HCEC 1CT (cell line): ENCODE measurements around the gene PON1.

Experiments
- DNase-seq: peaks from one replicate; pipeline ENCODE4 v3.0.0-alpha.2; 2017

The PON1 gene

DNA sequence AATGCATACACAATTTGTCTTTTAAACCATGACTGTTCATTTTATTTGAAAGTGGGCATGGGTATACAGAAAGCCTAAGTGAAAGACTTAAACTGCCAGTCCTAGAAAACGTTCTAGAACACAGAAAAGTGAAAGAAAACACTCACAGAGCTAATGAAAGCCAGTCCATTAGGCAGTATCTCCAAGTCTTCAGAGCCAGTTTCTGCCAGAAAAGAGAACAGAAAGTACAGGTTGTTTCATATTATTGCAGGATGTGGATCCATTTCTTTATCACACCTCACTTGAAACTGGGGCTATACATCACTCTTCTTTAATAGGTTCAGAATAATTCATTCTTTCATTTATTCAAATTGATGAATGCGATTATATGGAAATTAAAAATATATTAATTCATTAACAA is 7.7 kb downstream of the PON1 start:
- DNase-seq = no peak

GRCh38 chr7:95312561-95312960 is 11.8 kb downstream of the PON1 start:
- DNase-seq = no peak

- DNase-seq = no peak
Measured at GRCh38 chr7:95311389-95311788, 12.9 kb downstream of the PON1 start.

GRCh38 chr7:95309951-95310350 is 14.4 kb downstream of the PON1 start:
- DNase-seq = no peak

GRCh38 chr7:95304990-95305389 is 19.3 kb downstream of the PON1 start:
- DNase-seq = no peak

- DNase-seq = no peak
Measured at GRCh38 chr7:95303013-95303905, 21.1 kb downstream of the PON1 start.

- no peak for DNase-seq
Measured at GRCh38 chr7:95298091-95298490, 26.2 kb downstream of the PON1 start.

- DNase-seq = no peak
Measured at GRCh38 chr7:95297041-95297440, 27.3 kb downstream of the PON1 start.

DNA sequence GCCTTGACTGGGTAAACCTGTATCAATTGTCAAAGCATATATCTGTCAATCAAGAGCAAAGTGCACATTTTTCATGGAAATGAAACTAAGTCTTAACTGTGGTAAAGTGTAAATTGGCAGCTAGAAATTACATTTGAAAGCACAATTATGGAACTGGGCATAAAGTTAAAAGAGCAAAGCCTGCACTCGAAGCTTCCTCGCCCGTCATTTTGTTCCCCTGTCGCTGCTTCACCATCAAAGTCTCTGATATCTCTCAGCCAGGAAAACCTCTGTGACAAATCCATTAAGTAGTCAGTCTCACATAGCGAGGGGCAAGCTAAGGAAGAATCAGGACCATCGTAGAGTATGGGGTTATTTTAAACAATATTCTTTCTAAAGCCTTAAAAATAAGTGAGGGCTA is 27.9 kb downstream of the PON1 start:
- DNase-seq = no peak

DNA sequence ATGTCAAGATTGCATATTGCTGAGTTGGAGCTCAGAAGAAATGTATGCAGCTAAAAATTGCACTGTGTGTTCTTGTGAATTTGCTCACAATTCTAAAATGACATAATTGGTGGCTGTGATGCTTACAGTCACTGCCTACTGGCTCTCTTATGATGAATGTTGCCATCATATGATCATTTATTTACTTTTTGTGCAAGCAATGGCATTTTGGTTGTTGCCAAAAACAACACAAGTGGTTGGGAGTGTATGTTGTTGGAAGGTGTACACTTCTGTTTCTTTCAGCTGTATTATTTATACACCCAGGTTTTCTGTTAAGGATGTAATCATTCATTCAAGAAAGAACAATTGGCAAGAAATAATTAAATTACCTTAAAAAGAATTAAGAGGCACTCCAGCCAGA is 28.9 kb downstream of the PON1 start:
- no peak for DNase-seq

GRCh38 chr7:95290166-95290830 is 34.0 kb downstream of the PON1 start:
- DNase-seq = no peak

DNA sequence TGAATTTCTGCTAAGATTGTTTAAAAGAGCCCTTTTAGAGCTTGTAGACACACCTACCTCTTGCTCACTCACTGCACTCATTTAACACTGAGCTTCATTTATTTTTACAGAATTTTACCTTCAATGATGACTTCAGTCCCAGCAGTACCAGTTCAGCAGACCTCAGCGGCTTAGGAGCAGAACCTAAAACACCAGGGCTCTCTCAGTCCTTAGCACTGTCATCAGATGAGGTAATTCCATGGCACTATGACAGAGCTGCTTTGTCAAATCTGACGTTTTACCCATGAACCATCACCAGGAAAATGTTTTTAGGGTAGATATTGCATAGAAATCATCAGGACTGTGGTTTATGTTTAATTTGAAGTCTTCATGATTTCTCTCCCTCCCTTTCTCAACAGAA is 38.2 kb downstream of the PON1 start:
- no peak for DNase-seq

GRCh38 chr7:95279417-95279816 is 44.9 kb downstream of the PON1 start:
- no peak for DNase-seq

- DNase-seq = no peak
Measured at GRCh38 chr7:95276114-95276513, 48.2 kb downstream of the PON1 start.

GRCh38 chr7:95269640-95270039 is 54.7 kb downstream of the PON1 start:
- no peak for DNase-seq

GRCh38 chr7:95267754-95268153 is 56.6 kb downstream of the PON1 start:
- DNase-seq = no peak

DNA sequence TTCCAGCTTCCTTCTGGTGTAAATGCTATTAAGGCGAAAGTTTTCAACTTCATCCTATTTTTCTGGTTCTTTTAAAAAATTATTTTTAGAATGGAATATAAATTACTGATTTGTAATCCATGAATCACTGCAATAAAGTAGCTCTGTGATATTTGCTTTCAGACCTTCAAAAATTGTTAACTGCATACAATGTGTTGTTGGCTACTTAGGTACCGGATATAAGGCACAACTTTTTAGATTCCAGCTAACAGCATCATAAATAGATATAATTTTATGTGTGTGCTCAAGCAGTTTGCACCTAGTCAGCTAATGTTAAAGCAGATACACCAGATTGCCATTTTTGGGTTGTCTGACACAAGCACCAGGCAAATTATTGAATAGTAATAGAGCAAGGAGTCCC is 58.7 kb downstream of the PON1 start:
- DNase-seq = no peak

GRCh38 chr7:95264363-95264891 is 59.9 kb downstream of the PON1 start:
- DNase-seq = peak; percentile 56

DNA sequence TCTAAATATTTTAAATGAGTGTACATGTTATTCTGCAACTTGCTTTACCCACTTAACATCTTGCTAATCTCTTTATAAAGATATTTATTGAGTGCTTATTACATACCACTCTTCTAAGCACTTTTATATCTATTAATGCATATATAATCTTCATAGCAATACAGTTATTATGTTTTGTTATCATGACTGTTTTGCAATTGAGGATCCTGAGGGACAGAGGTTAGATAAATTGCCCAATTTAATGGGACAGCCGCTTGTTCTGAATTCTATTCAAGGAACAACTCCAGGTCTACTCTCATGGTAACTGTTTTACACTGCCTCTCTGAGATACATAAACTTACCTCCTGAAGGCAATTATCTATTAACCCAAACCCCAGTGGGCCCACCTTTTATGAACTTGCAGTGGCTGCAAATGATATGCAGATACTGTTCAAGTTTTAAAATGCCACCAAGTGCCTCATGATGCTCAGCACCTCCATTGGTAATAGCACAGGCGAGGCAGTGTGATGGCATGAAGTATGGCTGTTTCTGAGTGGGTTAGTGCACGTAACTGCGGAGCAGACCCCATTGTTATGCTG is 60.5 kb downstream of the PON1 start:
- DNase-seq = no peak

- no peak for DNase-seq
Measured at GRCh38 chr7:95262875-95263274, 61.5 kb downstream of the PON1 start.

DNA sequence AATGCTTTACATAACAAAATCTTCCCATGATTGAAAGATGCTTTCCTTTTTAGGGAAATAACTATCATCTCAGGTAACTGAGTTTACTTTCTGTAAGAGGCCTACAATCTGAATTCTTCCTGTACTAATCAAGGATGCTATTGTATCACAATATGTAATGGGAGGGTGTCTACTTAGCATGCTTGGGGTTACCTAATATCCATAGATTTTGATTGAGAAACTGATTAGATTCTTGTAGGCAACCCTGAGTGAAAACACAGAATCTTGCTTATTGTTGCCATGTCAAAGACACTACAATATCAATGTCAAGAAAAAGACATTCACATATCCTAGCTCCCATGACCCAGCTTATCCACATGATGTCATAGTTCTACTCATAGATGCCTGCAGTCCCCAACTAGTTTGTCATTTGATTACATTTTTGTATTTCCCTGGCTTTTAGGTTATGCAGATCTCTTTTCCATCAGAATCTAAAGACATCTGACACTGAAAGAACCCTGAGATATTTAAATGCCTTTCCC is 62.4 kb downstream of the PON1 start:
- DNase-seq = no peak

GRCh38 chr7:95255691-95256090 is 68.6 kb downstream of the PON1 start:
- DNase-seq = no peak

GRCh38 chr7:95253986-95254385 is 70.3 kb downstream of the PON1 start:
- no peak for DNase-seq

DNA sequence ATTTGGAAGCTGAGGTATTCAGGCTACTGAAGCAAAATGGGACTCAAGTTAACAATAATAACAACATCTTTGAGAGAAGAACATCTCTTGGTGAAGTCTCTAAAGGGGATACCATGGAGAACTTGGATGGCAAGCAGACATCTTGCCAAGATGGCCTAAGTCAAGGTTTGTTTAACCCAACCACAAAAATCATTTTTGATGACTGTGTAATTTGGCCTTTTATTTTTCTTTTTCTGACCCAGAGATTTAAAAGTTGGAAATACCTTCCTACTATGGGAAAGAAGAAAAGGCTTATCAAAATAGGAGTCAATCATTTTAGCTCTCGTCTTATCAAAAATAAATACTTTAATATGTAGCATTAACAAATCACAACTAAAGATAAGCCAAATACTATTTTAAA is 72.4 kb downstream of the PON1 start:
- no peak for DNase-seq
